Hematopoietic multipotent progenitor cell treated with erythropoietin and hydrocortisone succinate and interleukin-3 and kit ligand, for 6 days (in vitro differentiated cells): Measurements from ENCODE around the gene UCP3.
A peak's percentile ranks its signal among the peaks of the same experiment; 100 is the strongest.

Experiments used
- DNase-seq: peaks from one replicate; pipeline ENCODE4 v3.0.0-alpha.2; 2015

UCP3 gene

GRCh38 chr11:74008373-74009229 is at the start of gene UCP3:
Gene UCP3 (minus strand): TSS chr11:74009085. CDS start chr11:74007042, 2,043 bp downstream.
- DNase-seq = peak; percentile 38

GRCh38 chr11:74057249-74058151 is 48.6 kb upstream of the UCP3 start:
- DNase-seq = no peak

GRCh38 chr11:74055938-74056337 is 47.1 kb upstream of the UCP3 start:
- DNase-seq = no peak

GRCh38 chr11:74050465-74050864 is 41.6 kb upstream of the UCP3 start:
- no peak for DNase-seq

- DNase-seq = no peak
These were observed 40.1 kb upstream of the UCP3 start for GRCh38 chr11:74048993-74049392.

- DNase-seq = no peak
These were observed 35.7 kb upstream of the UCP3 start for GRCh38 chr11:74044538-74044937.

GRCh38 chr11:74043450-74043849 is 34.6 kb upstream of the UCP3 start:
- DNase-seq = no peak

GRCh38 chr11:74037309-74037708 is 28.4 kb upstream of the UCP3 start:
- DNase-seq = no peak

- no peak for DNase-seq
These were observed 26.4 kb upstream of the UCP3 start for GRCh38 chr11:74035264-74035663.

- no peak for DNase-seq
These were observed 24.2 kb upstream of the UCP3 start for GRCh38 chr11:74033046-74033445.

GRCh38 chr11:74030723-74031676 is 22.1 kb upstream of the UCP3 start:
- no peak for DNase-seq

- no peak for DNase-seq
These were observed 16.7 kb upstream of the UCP3 start for GRCh38 chr11:74025467-74026166.

GRCh38 chr11:74024261-74025029 is 15.6 kb upstream of the UCP3 start:
- peak; percentile 57 for DNase-seq

- no peak for DNase-seq
These were observed 14.4 kb upstream of the UCP3 start for GRCh38 chr11:74023276-74023675.

GRCh38 chr11:74022546-74022945 is 13.7 kb upstream of the UCP3 start:
- no peak for DNase-seq

- DNase-seq = no peak
These were observed 13.1 kb upstream of the UCP3 start for GRCh38 chr11:74021998-74022397.

GRCh38 chr11:74020539-74020938 is 11.7 kb upstream of the UCP3 start:
- DNase-seq = no peak

GRCh38 chr11:74019860-74020259 is 11.0 kb upstream of the UCP3 start:
- DNase-seq = no peak

- no peak for DNase-seq
These were observed 10.3 kb upstream of the UCP3 start for GRCh38 chr11:74019104-74019738.

- DNase-seq = peak; percentile 28
These were observed 9.6 kb upstream of the UCP3 start for GRCh38 chr11:74018331-74019005.
